Activated effector memory CD4-positive, alpha-beta T cell treated with Interleukin-2 at 50 U/mL for 16 hours (primary cell): ENCODE results near the gene TRMT44.

ENCODE experiments used
- DNase-seq: peaks from one replicate; pipeline ENCODE4 v3.0.0-alpha.2; 2020

The TRMT44 gene

DNA sequence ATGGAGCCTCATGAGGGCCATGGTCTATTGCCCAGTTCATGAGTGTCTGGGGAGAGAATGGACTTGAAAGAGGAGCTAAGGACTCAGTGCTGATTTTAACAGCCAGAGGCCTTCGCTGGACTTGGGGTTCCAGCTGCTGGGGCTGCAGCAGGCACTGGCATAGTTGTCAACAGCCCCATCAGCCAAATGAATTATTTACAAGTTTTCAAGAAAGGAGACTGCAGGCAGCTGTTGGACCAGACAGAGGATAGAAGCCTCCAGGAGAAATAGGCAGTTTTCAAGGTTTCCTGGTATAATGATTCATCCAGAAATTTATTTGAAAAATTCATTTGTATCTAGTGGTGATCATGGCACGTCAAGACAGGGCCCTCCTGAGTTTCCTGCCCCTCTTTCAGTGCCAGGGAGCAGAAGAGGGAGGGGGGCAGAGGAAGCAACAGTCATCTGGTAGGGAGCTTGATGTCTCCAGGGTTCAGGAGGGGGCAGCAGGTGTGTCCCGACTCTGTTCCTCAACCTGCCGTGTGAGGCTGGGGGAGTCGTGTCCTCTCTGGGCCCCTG is 76.5 kb downstream of the TRMT44 start:
- DNase-seq = no peak

- no peak for DNase-seq
These were observed 77.4 kb downstream of the TRMT44 start for GRCh38 chr4:8517946-8518345.

DNA sequence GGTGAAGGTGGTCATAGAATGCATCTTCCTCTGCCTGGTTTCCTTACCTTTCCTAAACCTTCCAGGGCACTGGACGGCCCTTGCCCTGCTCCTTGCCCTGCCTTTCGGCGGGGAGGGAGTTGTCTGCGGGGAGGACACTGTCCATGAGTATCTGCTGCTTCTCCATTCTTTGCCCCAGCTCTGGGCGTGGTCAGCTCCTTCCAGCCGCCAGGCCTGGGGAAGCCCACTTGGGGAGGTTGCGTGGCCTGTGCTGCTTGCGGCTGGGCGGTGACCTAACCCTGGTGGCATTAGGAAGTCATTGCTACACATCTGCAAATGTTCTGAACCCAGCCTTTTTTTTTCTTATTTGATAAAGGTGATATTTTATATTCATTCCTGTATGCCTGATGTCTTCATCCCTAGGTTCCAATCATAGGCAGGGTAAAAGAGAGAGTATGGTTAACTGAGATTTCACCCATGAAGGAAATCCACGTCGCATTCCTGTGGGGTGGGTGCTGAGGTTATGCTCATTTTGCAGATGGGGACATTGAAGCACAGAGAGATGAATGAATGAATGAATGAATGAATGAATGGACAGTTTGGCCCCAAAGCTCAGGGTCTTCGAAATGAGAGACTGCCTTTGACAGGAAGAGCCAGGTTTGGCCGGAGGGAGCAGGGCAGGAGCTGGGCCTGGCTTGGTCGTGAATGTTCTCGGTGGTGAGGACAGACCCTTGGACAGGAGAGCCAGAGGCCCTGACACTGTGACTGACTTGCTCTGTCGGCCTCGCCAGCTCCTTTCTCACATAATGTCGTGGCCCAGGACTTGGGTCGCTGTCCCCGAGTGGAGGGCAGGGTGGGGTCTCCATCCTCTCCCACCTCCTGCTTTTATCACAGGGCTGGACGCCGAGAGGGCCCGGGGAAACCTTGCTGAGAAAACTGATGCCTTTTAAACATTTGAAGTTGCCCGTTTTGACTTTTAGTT is 81.9 kb downstream of the TRMT44 start:
- DNase-seq = no peak

GRCh38 chr4:8523175-8523574 is 82.6 kb downstream of the TRMT44 start:
- DNase-seq = no peak

DNA sequence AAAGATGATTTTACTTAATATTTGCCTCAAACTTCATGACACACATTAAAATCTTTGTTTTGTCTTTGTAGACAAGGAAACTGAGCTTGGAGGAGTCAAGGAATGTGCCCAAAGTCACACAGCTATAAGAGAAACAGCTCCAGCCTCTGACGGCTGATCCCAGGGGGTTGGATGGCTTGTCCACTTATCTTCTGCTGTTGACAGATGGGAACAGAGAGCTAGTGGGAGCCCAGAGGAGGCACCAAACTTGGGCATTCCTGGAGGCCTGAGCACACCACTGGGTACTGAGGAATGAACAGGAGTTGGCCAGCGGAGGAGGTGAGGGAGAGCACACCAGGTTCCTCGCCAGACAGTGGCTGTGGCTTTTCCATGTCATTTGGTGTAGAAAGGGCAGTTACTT is 83.2 kb downstream of the TRMT44 start:
- no peak for DNase-seq

DNA sequence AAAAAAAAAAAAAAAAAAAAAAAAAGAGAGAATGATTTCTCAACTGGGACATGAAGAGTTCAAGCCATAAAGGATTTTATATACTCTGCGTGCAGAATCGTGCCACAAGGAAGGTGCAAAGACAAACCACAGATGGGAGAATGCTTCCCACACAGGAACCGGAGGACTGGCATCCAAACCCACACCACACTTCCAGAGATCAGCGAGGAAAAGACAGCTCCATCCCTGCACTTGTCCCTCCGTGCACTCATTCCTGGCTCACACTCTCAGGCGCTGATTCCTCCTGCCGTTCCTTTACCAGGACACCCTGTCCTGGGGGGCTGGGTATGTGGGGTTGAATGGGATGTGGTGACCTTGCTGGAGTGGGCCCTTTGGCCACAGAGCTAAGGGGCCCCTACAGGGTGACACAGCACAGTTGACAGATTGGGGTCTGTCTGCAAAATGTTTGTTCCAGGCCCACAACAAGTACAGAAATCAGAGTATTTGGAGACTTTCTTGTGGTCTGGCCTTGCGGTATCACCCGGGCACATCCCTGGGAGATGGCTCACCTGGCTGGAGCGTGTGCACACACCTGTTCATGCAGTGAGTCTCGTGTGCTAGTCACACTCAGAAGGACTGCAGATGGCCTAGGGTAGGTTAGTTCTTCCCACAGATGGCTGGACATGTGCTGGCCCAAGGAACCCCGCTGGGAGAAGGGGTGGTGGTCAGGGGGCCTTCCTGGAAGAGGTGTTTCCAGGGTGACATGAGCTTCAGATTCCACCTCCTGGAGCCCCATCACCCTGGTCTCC is 84.2 kb downstream of the TRMT44 start:
- DNase-seq = no peak

DNA sequence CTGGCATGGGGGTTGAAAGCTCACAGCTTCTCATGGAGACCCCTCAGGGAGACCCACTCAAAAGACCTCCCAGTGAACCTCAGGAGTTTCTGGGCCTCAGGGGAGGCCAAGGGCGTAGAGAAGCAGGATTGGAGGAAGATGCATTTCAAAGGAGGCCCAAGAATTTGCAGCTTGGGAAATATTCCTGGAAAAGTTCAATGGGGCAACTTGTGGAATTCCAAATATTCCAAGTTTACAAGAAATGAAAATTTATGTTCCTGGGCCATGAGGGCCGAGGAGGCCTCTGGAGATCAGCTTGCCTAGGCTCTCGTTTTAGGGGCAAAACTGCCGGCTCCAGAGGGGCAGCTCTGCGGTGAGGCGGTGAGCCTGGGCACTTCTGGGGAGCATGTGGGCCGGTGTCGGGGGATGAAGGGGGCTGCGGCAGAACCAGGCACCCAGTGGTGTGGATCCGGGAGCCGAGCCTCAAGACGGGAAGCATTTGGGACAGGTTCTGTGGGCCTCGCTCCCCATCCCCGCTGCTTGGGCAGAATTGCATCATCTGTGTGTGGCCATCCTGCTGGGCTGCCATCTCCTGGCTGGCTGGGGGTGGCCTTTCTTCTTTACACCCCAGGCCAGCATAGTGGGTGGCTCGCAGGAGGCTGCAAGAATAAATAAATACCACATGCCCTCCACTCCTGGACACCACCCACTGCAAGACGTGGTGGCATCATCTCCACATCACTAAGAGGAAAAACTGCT is 85.0 kb downstream of the TRMT44 start:
- no peak for DNase-seq
